Transverse colon (tissue), 4 donors: ENCODE results near the gene THSD4. TPM values are rescaled to one million over a fixed set of nuclear protein-coding genes. Genes with fewer than 3 reads are reported as not detected.

Experiments
- DNase-seq: peaks from one replicate; pipeline ENCODE4 v3.0.0-alpha.2; 2019
- H3K27ac ChIP-seq, 4 donors: fragments of 200-600 bp; sonication (generic); 2 replicates each; pipeline ENCODE4 v1.5.1; 2016 to 2018; ENCODE audit warnings: inconsistent platforms in 4 of 4
- H3K27me3 ChIP-seq: fragments of 200-600 bp; sonication (generic); 2 replicates; pipeline ENCODE4 v1.5.1; 2017; ENCODE audit warnings: inconsistent platforms
- H3K36me3 ChIP-seq, 4 donors: fragments of 200-600 bp; sonication (generic); 2 replicates each; pipeline ENCODE4 v1.5.1; 2017 to 2019; ENCODE audit warnings: inconsistent platforms in 4 of 4
- H3K4me1 ChIP-seq, 4 donors: fragments of 200-600 bp; sonication (generic); 2 replicates each; pipeline ENCODE4 v1.5.1; 2017 to 2020; ENCODE audit warnings: inconsistent platforms in 4 of 4
- H3K4me3 ChIP-seq, 4 donors: fragments of 200-600 bp; sonication (generic); 1 replicate in 1 of 4; 2 replicates in 3 of 4; pipeline versions ENCODE4 v1.5.1 to v1.6.1; 2017 to 2019; ENCODE audit warnings: inconsistent platforms in 4 of 4
- H3K9me3 ChIP-seq, 2 donors: fragments of 200-600 bp; sonication (generic); 2 replicates each; pipeline ENCODE4 v1.5.1; 2017 to 2019; ENCODE audit warnings: inconsistent platforms in 2 of 2
- CTCF ChIP-seq, 5 experiments: fragments of 200-600 bp in 3 of 5; fragments of 450-650 bp in 2 of 5; sonication (generic) in 3 of 5; IDR thresholded peaks; 1 replicate in 2 of 5; 2 replicates in 3 of 5; pipeline ENCODE4 v1.5.1; 2016 to 2017; ENCODE audit warnings: antibody characterized with exemption in 5 of 5, inconsistent platforms in 3 of 5, mild to moderate bottlenecking in 2 of 5, moderate library complexity in 1 of 5
- EP300 ChIP-seq: sonication (generic); formaldehyde crosslinking; IDR thresholded peaks from one replicate; pipeline ENCODE4 v1.6.1; 2017; ENCODE audit warnings: antibody characterized with exemption, low read depth
- POLR2A ChIP-seq: fragments of 450-650 bp; IDR thresholded peaks from one replicate; pipeline ENCODE4 v1.6.1; 2016; ENCODE audit warnings: antibody characterized with exemption, mild to moderate bottlenecking, moderate library complexity
- POLR2AphosphoS5 ChIP-seq, 3 donors: sonication (generic); formaldehyde crosslinking; IDR thresholded peaks; one replicate each; pipeline ENCODE4 v1.6.1; 2016; ENCODE audit warnings: antibody characterized with exemption in 3 of 3
- WGBS, 2 donors: methylation state at CpG; one replicate each; pipeline ENCODE4 v1.1.5; 2018; ENCODE audit warnings: low coverage in 1 of 2; 5-methylcytosine and 5-hydroxymethylcytosine counted together
- in situ Hi-C, 4 donors: fragments of 200-750 bp; cut with MboI; loops; one replicate each; pipeline versions ENCODE4 v1.15.0 to v1.15.1; 2017; ENCODE audit warnings: low sequenced_read_pairs in 3 of 4, low pct_ligation_motif_present in 1 of 4, low pct_unique_long_range_greater_than_20kb in 1 of 4
- intact Hi-C: fragments of 100-400 bp; cut with DNase I; formaldehyde crosslinking; loops from one replicate; pipeline ENCODE4 v1.15.1; 2023; ENCODE audit warnings: low total_unique reads
- total RNA-seq, 4 donors: library from RNA; depleted of rRNA; stranded (reverse); fragments of >200 nt; gene quantifications; one replicate each; pipeline ENCODE4 v1.1.0, GENCODE V29; 2016

THSD4 gene
- total RNA-seq, 4 donors from 2014 or later, result 13.3 to 57.2 (median 47.4) TPM

- no peak for DNase-seq
- Histone ChIP-seq H3K9me3 (no peaks in the 10 kb centered on the region), H3K36me3 (no peaks in the 10 kb centered on the region), H3K4me1 (no peaks in the 10 kb centered on the region), H3K27ac (no peak overlapping the region), H3K27me3 (no peaks in the 10 kb centered on the region), H3K4me3 (no peak overlapping the region)
- in situ Hi-C loops (loop anchor here in 1 of 4 donors (25.0 kb wide), 2 partner anchors 264 to 689 kb away; no protein-coding TSS in a partner anchor), intact Hi-C loops (no loop called here)
- WGBS, 2 donors, result 60 to 96% methylated on average over 2 to 3 of the region's 3 CpGs
- TF ChIP-seq POLR2A, result no peak
- no peak for TF ChIP-seq CTCF (IDR thresholded peaks at IDR 0.05)
- no peak for TF ChIP-seq EP300
- no peak for TF ChIP-seq POLR2AphosphoS5 (IDR thresholded peaks at IDR 0.05)
Observed at GRCh38 chr15:71473751-71474150, 358.5 kb downstream of the THSD4 start.

- in situ Hi-C loops, result no loop called here
- Histone ChIP-seq H3K4me1 (no peaks in the 10 kb centered on the region), H3K9me3 (no peaks in the 10 kb centered on the region), H3K4me3 (no peak overlapping the region), H3K27ac (no peak overlapping the region), H3K36me3 (no peaks in the 10 kb centered on the region), H3K27me3 (no peaks in the 10 kb centered on the region)
- TF ChIP-seq CTCF (IDR thresholded peaks at IDR 0.05), result no peak
- intact Hi-C loops, result no loop called here
- WGBS, 2 donors, result 64 to 93% methylated on average over 5 to 8 of the region's 8 CpGs
- DNase-seq, result no peak
Observed at GRCh38 chr15:71476823-71477222, 361.6 kb downstream of the THSD4 start.

- WGBS, 2 donors, result 72 to 86% methylated on average over 5 to 6 of the region's 6 CpGs
- intact Hi-C loops (no loop called here), in situ Hi-C loops (no loop called here)
- Histone ChIP-seq H3K4me1 (no peaks in the 10 kb centered on the region), H3K36me3 (no peaks in the 10 kb centered on the region), H3K27me3 (no peaks in the 10 kb centered on the region), H3K4me3 (no peak overlapping the region), H3K9me3 (no peaks in the 10 kb centered on the region), H3K27ac (no peak overlapping the region)
- TF ChIP-seq CTCF (IDR thresholded peaks at IDR 0.05) (no peak), POLR2A (no peak), EP300 (no peak), POLR2AphosphoS5 (IDR thresholded peaks at IDR 0.05) (no peak)
- DNase-seq, result no peak
Observed at GRCh38 chr15:71480556-71480955, 365.3 kb downstream of the THSD4 start.

- Histone ChIP-seq H3K27ac (no peak overlapping the region), H3K36me3 (no peaks in the 10 kb centered on the region), H3K9me3 (no peaks in the 10 kb centered on the region), H3K4me1 (no peaks in the 10 kb centered on the region), H3K27me3 (no peaks in the 10 kb centered on the region), H3K4me3 (no peak overlapping the region)
- TF ChIP-seq POLR2A (no peak), POLR2AphosphoS5 (IDR thresholded peaks at IDR 0.05) (no peak), CTCF (IDR thresholded peaks at IDR 0.05) (no peak), EP300 (no peak)
- in situ Hi-C loops (no loop called here), intact Hi-C loops (no loop called here)
- DNase-seq, result no peak
- WGBS, 2 donors, result 83 to 88% methylated on average over 4 of the region's 4 CpGs
Observed at GRCh38 chr15:71484080-71484479, 368.8 kb downstream of the THSD4 start.
